Dermis microvascular lymphatic vessel endothelial cell (primary cell): Measurements from ENCODE around the gene LRCOL1. TPM values are rescaled to one million over a fixed set of nuclear protein-coding genes. Genes with fewer than 3 reads are reported as not detected.

Experiments used
- DNase-seq, 2 donors: peaks; one replicate each; pipeline versions ENCODE4 v3.0.0 to v3.0.0-alpha.2; 2010; ENCODE audit warnings: low read depth in 2 of 2
- total RNA-seq: library from RNA; depleted of rRNA; stranded (reverse); fragments of >200 nt; gene quantifications from 2 replicates; pipeline ENCODE4 v1.2.1, GENCODE V29; 2014

LRCOL1 gene
- total RNA-seq, 1 donor from 2014 or later, result 2.7 TPM

DNA sequence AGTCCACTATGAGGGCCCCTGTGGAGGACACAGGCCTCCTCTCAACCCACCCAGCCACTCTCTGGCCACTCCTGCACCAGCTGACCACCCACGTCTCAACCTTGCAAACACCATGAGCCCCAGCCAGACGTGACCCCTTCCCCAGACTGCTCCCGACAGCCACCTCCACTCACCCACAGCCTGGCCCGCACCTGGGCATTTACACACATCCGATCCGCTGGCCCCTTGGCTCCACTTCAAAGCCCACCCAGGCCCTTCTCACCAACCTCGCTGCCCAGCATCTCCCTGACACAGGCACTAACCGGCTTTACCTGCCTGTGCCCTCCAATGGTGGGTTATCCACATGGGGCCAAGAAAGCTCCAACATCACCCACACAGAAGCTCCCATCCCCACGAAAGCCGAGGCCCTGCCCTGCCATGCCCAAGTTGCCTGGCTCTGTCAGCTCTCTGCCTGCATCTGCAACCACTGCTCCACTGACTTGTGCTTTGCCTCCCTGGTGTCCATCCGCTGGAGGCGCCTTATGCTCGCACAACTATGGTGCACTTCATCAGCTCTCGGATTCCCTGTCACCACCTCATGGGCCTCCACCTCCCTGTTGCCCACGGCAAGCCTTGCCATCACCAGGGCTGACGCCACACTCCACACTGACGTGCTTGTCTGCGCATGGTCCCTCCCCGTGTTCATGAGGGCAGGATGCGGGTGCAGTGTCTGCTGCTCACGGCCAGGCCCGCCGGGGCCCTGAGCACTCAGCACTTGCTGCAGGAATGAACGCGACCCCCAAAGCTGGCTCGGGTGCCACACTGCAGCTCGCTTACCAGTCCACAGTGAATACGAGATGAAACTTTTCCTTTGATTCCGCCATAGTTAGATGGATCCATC lies 24.9 kb upstream of the LRCOL1 start:
- no peak for DNase-seq

DNA sequence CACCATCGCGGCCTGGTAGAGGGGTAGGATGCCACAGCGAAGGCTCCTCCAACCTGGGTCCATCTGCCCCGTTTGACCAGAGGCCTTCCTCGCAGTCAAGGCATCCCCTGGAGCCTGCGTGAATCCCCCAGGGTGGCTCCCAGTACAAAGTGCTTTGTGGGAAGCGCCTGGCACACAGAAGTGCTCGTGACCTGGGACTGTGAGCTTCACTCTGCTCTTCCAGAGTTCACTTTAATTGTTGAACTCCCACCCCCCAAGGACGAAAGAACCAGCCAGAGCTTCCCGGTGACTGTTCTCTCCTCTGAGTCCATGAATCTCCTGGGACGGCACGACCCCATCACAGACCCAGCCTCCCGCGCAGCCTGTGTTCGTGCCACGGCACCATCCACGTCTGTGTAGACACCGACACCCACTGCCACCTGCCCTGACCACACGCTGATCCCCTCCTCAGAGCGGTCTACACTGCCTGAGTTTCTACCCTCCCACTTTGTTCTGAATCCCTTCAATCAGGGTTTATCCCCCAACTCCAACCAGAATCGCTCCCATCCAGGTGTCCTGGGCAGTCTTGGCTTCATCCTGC lies 24.1 kb upstream of the LRCOL1 start:
- no peak for DNase-seq

DNA sequence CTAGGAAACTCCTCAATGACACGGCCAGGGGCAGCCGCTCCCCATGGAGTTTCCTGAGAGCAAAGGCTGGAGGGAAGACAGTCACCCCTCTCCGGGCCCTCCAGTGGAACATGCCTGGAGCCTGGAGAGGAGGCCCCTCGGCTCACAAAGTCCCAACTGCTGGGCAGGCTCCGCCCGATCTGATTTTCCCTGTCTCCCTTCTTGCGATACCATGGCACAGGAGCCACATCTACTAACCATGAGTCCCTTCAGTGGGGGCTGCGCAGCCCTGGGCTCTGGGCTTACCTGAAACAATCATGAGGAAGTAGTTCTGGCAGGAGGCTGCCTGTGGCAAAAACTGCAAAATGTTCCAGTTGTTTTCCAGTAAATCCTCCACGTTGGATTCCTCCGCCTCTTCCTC lies 23.5 kb upstream of the LRCOL1 start:
- no peak for DNase-seq

DNA sequence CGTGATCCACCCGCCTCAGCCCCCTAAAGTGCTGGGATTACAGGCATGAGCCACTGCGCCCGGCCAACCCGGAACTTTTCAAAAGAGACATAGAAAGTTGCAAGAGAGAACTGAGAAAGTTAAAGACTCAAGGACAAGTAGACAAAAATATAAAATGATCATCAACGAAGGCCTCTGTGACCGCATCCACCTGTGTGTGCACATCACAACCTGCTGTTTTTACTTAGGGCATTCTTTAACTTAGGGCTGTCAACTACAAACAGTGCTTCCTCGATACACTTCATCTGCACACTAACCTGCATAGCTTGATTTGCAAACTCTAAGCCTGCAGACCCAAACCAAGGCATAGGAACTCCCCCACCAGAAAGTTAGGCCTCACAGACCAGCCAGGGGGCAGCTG lies 23.0 kb upstream of the LRCOL1 start:
- DNase-seq, result no peak

DNA sequence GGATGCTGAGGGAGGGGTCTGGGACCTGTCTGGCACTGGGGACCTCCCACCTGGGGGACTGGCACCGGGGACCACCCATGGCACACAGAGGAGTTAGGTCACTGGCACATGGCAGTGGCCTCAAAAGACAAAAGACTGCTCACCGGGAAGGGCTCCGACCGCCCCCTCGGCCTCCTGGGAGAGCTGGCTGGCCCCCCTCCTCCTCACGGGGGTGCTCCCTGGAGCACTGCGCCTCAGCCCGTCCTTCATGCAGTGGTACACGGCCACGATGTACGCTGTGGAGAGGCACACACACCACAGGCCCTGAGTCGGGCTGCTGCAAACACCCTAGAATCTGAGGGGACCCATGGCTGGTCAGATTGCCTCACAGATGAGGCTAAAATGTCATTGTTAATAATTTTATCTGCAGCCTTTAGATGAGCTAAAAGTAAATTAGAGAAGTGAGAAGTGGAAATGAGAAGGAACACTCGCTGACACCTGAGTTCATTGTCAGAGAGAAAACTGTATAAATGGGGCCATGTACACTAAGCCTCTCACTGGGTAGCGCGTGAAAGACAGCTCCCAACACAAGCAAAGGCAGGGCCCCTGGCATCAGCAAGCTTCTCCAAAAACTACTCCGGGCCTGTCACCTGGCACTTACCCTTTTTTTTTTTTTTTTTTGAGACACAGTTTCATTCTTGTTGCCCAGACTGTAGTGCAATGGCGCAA lies 22.3 kb upstream of the LRCOL1 start:
- no peak for DNase-seq

DNA sequence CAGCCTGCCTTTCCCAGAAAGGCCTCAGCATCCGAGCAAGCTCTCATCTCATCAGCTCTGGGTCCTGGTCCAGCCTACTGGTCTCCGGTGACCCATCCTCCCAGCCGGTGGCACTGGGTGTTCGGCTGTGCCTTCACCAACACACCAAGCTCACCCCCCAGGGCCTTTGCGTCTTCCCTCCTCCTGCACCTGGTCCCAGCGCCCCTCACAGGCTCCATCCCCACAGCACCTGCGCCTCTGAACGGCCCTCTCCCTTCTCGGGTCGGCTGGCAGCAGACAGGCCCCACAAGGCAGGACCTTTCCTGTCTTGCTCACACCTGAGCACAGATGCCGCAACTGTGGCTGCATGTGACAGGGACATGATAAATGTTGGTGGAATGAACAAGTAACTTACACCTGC lies 21.3 kb upstream of the LRCOL1 start:
- DNase-seq, result no peak

DNA sequence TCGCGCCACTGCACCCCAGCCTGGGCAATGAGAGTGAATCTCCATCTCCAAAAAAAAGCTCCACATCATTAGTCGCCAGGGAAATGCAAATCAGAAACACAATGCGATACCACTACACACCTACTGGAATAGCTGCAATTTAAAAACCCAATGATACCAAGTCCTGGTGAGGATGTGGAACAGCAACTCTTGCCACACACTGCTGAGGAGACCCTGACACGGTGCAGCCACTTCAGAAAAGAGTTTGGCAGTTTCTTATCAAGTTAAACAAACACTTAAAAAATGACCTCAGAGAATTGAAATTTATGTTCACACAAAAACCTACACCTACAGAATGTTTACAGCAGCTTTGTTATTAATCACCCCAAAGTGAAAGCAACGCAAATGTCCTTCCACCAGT lies 20.3 kb upstream of the LRCOL1 start:
- no peak for DNase-seq

DNA sequence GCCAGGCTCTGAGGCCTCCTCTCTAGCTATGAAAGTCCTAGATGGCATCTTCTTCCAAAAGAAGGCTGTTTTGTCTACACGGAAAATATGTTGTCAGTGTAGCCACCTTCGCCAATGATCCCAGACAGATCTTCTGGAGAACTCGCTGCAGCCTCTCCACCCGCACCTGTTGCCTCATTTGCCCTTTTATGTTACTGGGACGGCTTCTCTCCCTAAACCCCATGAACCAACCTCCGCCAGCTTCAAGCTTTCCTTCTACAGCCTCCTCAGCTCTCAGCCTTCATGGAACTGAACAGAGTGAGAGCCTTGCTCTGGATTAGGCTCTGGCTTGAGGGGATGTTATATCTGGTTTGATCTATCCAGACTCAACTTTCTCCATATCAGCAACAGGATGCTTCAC lies 18.9 kb upstream of the LRCOL1 start:
- no peak for DNase-seq

DNA sequence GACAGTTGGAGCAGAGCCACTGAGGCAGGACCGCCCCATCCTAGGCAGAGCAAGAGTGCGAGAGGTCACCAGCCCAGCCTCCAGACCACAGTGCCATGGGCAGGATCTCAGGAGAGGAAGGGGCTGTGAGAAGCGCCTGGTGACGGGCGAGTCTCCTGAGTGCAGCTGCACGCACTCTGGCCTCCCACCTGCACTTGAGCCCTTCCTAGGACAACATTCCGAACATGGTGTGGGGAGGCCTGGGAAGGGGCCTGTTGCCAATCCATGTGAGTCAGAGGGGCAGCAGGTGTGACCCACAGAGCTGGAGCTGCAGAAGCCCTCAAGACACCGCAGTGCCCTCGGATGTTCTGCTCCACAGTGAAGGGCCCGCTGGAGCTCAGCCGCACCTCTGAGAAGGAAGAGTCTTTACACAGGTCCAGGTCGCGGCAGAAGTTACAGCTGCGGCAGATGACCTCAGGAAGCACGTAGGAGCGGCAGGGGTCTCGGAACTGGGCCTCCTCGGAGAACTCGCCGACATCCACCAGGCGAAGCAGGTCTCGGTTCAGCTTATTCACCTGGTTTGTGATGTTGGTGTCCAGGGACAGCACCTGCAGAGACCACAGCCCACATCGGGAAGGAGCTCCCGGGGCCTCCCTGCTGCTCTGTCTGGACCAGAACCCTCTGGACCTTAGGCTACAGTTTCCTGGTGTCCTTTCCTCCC lies 15.5 kb upstream of the LRCOL1 start:
- no peak for DNase-seq

DNA sequence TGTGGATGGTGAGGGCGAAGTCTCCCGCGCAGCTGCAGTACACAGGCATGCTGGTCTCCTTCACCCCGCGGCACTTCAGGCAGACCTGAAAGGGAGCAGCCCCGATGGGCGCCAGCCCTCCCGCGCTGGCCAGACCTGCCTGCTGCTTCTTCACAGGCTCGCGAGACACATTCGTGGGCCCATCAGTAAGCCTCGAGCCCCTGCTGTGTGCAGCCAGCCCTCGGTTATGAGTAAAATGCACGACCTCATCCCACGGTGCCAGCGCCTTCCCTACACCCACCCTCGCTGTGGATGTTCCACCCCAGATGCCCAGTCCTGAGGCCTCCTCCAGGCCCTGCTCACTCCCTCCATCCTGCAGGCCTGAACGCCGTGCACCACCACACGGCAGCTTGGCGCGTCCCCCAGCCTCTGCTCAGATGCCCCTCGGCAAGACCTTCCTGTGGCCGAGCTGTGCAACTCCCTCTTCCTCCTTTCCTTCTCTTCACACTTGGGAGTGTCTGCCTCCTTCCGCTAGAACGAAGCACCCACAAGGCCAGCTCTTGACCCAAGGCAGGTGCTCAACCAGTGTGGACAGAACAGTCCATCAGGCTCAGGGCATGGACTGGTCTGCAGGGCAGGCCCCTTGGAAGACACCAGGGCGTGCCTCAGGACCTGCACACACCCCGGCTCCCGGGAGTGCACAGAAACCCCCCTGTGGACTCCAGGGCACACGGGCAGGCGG lies 14.7 kb upstream of the LRCOL1 start:
- no peak for DNase-seq

DNA sequence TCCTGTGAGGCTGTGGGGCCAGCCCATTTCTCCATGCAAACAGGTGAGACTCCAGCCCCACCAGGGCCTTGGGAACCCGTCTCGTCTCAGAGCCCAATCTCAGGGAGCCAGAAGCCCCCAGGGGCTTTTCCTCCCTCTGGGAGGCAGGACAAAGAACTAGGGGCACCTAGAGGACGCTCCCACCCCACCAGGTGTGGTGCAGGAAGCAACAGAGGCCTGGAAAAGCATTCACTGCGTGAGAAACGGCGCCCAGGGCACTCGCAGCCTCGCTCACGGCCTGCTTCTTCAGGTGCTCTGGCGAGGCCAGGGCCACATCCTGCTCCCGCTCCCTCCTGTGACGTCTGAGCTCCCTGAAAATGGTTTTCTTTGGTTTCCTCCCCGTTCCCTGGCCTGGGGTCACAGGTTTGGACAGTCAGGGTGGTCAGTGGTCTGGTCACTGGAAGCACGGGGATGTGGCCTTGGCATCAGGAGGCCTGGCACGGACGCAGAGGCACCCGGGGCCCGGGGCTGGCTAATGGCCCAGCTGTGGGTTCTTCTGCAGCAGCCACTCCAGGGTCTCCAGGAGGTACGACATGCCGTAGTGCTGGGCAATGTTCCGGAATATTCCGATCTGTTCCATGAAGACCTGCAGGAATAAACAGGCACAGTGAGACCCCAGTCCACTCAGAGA lies 13.9 kb upstream of the LRCOL1 start:
- DNase-seq, result no peak

DNA sequence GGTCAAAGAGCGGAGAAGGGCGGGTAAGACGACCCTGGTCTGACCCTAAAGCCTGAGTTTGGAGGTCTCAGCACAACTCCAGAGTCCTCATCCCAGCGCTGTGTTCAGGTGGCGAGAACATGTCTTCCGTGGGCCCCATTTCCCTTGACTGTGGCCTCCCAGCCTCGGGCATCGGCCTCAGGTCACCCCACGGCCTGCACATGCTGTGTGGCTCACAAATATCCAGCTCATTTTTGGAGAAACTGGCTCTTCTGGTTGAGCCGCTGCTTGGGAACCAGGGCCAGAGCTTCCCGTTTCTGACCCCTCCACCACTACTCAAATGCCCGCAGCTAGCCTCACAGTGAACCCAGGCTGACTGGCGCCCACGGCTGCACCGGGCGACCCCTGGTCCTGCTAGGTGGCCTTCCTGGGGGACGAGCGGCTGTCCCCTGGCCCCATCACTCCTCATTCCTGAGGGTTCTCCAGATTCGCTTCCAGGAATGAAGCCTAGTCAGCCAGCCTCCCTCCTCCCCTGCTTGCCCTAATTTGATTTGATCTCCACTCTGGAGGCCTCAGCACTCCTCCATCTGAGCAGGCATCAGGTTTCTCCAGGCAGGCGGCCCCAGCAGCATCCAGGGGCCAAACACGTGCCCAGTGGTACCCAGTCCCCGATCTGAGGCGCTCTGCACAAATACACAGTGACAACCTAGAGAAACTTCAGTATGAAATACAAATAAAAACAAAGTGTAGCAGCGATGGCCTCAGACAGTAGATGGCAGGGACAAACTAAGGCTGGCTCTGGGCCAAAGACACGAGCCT lies 12.9 kb upstream of the LRCOL1 start:
- no peak for DNase-seq

DNA sequence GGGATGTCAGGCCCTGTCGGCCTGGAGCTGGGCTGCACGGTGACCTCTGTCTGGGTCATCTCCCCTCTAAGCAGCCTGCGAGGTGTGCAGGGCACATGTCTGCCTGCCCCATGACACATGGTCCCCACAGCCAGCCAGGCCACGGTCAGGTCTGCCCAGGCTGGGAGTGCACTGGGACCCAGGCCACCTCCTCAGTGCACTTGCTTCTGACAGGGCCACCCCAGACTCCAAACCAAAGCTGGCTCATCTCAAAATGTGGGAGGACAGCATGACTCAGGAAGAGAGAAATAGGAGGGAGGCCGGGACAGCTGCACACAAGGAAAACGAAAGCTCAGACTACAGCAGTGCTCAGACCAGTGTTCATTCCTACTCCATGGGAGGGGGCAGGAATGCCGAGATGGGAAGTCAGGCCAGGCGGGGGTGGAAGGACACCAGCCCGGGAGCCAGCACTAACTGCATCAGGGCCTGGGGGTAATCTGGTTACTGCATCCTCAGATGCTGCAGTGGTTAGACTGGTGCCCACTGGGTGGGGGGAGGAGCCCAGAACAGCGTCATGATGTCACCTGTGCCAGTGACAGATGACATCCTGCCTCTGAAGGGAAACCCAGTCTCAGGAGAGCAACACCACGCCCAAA lies 12.2 kb upstream of the LRCOL1 start:
- no peak for DNase-seq

DNA sequence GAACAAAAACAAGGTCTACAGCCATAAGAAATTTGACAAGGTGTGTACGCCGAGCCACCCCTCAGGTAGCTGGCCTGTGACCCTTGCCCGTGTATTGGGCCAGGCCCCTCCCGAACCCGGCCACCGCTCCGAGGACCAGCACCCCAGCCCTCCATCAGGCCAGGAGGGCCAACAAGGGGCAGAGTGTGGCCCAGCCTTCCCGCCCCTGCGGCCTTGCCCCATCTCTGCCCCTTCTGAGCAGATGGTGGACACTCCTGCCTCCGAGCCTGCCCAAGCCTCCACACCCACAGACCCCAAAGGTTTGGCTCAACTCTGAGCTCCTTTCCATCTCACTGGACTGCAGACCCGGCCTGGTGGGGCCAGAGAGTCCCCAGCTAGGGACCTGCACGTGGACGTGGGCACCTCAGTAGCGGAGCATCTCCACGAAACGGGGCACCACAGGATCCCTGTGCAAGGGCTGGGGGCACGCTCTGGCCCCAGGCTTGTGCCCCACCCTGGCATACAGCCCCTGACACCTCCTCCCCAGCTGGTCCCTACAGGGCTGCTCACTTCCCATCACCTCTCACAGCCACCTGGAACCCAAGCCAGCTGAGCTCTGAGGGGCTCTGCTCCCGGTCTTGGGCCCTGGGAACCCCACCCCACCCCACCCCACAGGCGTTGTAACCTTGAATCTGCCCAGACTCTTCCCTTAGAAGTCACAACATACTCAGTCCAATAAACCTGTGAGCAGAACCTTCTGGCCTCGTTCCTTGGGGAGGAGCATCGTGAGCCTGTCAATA lies 11.5 kb upstream of the LRCOL1 start:
- no peak for DNase-seq

DNA sequence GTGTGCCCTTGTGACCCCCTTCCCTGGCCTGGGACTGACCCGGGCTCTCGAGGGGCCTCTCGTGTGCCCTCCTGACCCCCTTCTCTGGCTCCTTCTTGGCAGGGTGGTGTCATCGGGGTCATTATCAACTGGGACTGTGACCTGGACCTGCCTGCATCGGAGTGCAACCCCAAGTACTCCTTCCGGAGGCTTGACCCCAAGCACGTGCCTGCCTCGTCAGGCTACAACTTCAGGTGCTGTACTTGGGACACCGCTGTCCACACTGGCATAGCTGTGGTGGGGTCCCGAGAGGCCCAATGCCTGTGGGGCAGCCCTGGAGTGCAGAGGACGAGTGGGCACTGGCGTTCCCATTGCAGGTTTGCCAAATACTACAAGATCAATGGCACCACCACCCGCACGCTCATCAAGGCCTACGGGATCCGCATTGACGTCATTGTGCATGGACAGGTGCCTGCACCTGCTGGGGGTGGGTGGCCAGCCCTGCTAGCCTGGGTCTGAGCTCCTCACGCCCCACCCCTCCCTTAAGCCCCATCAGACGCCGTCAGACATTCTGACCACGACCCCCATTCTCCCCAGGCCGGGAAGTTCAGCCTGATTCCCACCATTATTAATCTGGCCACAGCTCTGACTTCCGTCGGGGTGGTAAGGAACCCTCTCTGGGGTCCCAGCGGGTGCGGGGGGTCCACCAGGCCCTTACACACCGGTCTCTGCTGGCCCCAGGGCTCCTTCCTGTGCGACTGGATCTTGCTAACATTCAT lies 10.7 kb upstream of the LRCOL1 start:
- no peak for DNase-seq

DNA sequence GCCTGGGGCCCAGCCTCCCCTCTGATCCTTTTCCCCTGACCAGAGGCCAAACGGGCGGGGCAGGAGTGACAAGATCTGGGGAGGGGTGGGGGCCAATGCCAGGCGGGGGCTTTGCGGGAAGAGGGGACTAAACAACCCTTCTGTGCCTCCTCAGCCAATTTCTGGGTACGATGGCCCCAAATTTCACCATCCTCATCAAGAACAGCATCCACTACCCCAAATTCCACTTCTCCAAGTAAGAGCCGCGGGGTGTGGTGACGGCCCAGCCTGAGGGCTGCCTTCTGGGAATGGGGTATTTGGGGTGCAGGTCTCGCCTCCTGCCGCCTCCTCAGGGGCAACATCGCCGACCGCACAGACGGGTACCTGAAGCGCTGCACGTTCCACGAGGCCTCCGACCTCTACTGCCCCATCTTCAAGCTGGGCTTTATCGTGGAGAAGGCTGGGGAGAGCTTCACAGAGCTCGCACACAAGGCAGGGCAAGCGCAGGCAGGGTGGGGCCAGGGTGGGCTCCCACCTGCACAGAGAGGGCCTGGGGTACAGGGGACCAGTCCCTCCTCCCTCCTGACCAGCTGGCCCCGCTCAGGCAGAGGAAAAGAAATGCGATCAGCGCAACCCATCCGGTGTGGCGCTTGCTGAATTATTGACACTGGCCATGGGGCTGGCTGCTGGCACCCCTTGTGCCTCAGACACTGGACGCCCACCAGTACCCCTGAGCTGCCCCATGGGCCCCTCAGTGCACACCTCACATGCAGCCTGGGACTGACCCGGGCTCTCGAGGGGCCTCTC lies 9.9 kb upstream of the LRCOL1 start:
- no peak for DNase-seq
